Thyroid gland (tissue), 4 donors: ENCODE data around the gene SLC28A1. TPM values are rescaled to one million over a fixed set of nuclear protein-coding genes. Genes with fewer than 3 reads are reported as not detected.

ENCODE experiments used
- DNase-seq, 2 donors: peaks; one replicate each; pipeline ENCODE4 v3.0.0-alpha.2; 2019
- H3K27ac ChIP-seq, 3 donors: fragments of 200-600 bp; sonication (generic); 1 replicate in 2 of 3; 2 replicates in 1 of 3; pipeline ENCODE4 v1.5.1; 2016 to 2019; ENCODE audit warnings: mild to moderate bottlenecking in 1 of 3, moderate library complexity in 1 of 3
- H3K27me3 ChIP-seq: fragments of 200-600 bp; sonication (generic); one replicate; pipeline ENCODE4 v1.5.1; 2019
- H3K36me3 ChIP-seq, 2 donors: fragments of 200-600 bp; sonication (generic); one replicate each; pipeline ENCODE4 v1.5.1; 2016 to 2019
- H3K4me1 ChIP-seq, 2 donors: fragments of 200-600 bp; sonication (generic); one replicate each; pipeline ENCODE4 v1.5.1; 2017 to 2019
- H3K4me3 ChIP-seq, 3 donors: fragments of 200-600 bp; sonication (generic); replicated peaks in 1 of 3; 1 replicate in 2 of 3; 2 replicates in 1 of 3; pipeline ENCODE4 v1.5.1; 2016; ENCODE audit warnings: mild to moderate bottlenecking in 1 of 3
- H3K9me3 ChIP-seq: fragments of 200-600 bp; sonication (generic); one replicate; pipeline ENCODE4 v1.5.1; 2017
- POLR2A ChIP-seq, 2 donors: fragments of 450-650 bp; IDR thresholded peaks; one replicate each; pipeline ENCODE4 v1.6.1; 2017; ENCODE audit warnings: antibody characterized with exemption in 2 of 2, mild to moderate bottlenecking in 2 of 2, moderate library complexity in 1 of 2
- WGBS, 2 donors: methylation state at CpG; one replicate each; pipeline ENCODE4 v1.1.5; 2017; 5-methylcytosine and 5-hydroxymethylcytosine counted together
- intact Hi-C: fragments of 100-400 bp; cut with DNase I; formaldehyde crosslinking; loops from one replicate; pipeline ENCODE4 v1.15.1; 2023
- total RNA-seq, 4 donors: library from RNA; depleted of rRNA; stranded (reverse); fragments of >200 nt; gene quantifications; one replicate each; pipeline ENCODE4 v1.2.3, GENCODE V29; 2016
- TF ChIP-seq, protein P1 (sequence below), 6 experiments: fragments of 200-600 bp in 3 of 6; fragments of 450-650 bp in 3 of 6; sonication (generic) in 3 of 6; IDR thresholded peaks; one replicate each; pipeline ENCODE4 v1.5.1; 2016 to 2019; ENCODE audit warnings: antibody characterized with exemption in 6 of 6, mild to moderate bottlenecking in 2 of 6, inconsistent platforms in 1 of 6, moderate library complexity in 1 of 6

Gene SLC28A1
- total RNA-seq, 4 donors from 2014 or later: not detected

DNA sequence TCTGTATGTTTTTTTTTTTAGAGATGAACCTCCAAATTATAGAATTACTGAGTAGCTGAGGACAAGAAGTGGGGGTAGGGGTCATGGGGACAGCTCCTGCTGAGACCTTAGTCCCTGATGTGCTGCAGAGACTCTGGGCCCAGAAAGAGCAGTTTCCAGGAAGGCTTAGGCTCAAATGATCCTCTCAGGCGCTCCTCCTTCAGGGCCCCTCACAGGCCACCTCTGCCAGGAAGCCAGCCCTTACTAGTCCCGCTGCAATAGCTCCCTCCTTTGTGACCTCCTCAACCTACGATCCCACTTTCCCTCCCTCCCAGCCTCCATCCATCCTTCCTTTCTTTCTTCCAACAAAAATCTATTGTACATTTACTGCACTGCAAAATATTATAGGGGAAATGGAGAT is 24.6 kb downstream of the SLC28A1 start:
- H3K27me3 ChIP-seq: no peaks in the 10 kb centered on the region
- DNase-seq: no peak
- no peaks in the 10 kb centered on the region for H3K9me3 ChIP-seq
- no peak overlapping the region for H3K27ac ChIP-seq
- no peak overlapping the region for H3K4me3 ChIP-seq
- peaks cover 6 to 51% of the 10 kb centered on the region in 2 donors for H3K4me1 ChIP-seq
- no peaks in the 10 kb centered on the region for H3K36me3 ChIP-seq
- no peak for TF ChIP-seq POLR2A (IDR thresholded peaks at IDR 0.05)
- TF ChIP-seq, protein P1, sequence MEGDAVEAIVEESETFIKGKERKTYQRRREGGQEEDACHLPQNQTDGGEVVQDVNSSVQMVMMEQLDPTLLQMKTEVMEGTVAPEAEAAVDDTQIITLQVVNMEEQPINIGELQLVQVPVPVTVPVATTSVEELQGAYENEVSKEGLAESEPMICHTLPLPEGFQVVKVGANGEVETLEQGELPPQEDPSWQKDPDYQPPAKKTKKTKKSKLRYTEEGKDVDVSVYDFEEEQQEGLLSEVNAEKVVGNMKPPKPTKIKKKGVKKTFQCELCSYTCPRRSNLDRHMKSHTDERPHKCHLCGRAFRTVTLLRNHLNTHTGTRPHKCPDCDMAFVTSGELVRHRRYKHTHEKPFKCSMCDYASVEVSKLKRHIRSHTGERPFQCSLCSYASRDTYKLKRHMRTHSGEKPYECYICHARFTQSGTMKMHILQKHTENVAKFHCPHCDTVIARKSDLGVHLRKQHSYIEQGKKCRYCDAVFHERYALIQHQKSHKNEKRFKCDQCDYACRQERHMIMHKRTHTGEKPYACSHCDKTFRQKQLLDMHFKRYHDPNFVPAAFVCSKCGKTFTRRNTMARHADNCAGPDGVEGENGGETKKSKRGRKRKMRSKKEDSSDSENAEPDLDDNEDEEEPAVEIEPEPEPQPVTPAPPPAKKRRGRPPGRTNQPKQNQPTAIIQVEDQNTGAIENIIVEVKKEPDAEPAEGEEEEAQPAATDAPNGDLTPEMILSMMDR (IDR thresholded peaks at IDR 0.05): no peak
- intact Hi-C loops: no loop called here
- 89 to 99% methylated on average over 3 of the region's 3 CpGs for WGBS, 2 donors

DNA sequence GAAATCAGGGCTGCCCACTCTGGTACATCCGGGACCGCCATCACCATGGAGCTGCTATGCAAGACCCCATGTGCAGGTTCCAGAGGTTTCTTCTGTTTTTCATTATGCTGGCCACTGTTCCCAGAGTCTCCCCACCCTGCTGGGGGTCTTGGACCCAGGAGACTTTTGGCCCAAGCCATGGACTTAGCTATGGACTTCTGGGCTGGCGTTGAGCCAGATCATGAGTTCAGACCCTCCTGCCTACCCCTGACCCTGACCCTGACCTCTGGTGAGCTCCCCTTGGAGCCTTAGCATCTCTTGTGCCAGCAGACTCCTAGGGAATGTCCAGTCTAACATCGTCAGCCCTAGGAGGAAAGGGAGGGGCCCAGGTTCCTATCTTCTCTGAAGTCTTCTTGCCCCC is 25.3 kb downstream of the SLC28A1 start:
- WGBS, 2 donors: 91 to 94% methylated on average over 4 of the region's 4 CpGs
- no peak for DNase-seq
- H3K36me3 ChIP-seq: no peaks in the 10 kb centered on the region
- no peak overlapping the region for H3K4me3 ChIP-seq
- peaks cover 6 to 51% of the 10 kb centered on the region in 2 donors for H3K4me1 ChIP-seq
- no peaks in the 10 kb centered on the region for H3K27me3 ChIP-seq
- no peak for TF ChIP-seq POLR2A (IDR thresholded peaks at IDR 0.05)
- TF ChIP-seq, protein P1 (IDR thresholded peaks at IDR 0.05): no peak
- intact Hi-C loops: no loop called here
- no peaks in the 10 kb centered on the region for H3K9me3 ChIP-seq
- no peak overlapping the region for H3K27ac ChIP-seq

DNA sequence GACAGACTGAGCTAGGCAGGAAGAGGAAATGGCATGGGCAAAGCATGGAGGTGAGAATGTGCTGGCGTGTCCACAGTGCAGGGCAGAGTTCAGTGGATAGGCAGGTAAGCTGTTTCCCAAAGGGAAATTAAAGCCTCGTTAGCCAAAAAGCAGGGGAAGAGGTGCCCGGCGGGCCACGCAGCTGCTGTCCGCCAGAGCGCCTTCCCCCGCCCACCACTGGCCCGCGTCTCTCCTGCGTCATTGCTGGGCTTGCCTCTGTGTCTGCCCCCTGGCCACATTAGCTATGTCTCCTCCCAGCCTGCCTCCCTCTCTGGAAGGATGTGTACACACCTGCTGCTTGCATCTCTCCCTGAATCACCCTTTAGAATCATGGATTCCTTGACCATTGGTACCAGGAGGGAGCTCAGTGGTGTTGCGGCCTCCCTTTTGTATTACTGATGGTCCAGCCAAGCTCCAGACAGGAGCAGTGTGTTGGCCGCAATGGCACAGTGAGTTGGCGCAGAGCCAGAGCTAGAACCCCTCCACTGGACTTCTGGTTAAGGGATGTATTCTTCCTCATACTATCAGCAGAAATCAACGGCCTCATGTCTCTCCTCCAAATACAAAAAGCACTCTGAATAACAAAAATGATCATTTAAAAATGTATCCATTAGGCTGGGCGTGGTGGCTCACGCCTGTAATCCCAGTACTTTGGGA is 26.6 kb downstream of the SLC28A1 start:
- Histone ChIP-seq H3K27me3 (no peaks in the 10 kb centered on the region), H3K4me3 (no peak overlapping the region), H3K4me1 (peaks cover 6 to 54% of the 10 kb centered on the region in 2 donors), H3K27ac (peak overlapping the region in 2 of 3 donors; percentile 82 to 84), H3K36me3 (no peaks in the 10 kb centered on the region), H3K9me3 (no peaks in the 10 kb centered on the region)
- WGBS, 2 donors: 86 to 91% methylated on average over 17 of the region's 17 CpGs
- DNase-seq: no peak
- no peak for TF ChIP-seq POLR2A (IDR thresholded peaks at IDR 0.05)
- TF ChIP-seq, protein P1 (IDR thresholded peaks at IDR 0.05): no peak
- intact Hi-C loops: no loop called here

DNA sequence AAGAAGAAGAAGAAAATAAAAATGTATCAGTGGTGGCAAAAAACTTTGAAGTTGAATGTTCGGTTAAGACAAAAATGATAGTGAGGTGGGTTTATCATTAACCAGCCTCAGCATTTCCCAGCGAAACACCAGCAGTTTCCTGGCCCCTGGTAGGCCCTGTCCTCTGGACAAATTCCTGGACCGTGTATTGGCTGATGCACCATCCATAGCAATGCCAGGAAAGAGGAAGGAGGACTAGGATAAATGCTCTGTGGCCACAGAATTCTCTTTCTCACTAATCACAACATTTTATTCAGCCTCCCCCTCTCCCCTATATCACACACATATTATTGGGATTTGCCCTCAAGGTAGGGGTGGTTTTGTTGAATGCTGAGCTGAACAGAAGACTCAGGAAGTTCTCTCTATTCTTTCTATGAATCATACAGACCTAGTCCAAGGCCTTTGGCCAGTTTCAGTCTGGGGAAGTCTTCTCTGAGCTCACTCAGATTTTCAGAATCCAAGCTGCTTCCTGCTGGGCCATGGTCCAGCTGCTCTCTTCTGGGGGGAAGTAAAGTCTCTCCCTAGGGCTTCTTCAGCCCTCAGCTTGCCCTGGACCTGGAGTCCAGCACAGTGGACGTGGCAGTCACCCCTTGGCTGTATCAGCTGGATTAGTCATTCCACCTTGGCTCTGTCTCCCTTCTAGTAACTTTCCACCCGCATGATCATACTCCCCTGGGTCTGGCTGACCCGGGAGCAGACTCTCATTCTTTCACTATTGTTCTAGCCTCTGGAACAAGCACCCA is 27.6 kb downstream of the SLC28A1 start:
- Histone ChIP-seq H3K27me3 (no peaks in the 10 kb centered on the region), H3K36me3 (no peaks in the 10 kb centered on the region), H3K4me1 (peaks cover 6 to 54% of the 10 kb centered on the region in 2 donors), H3K27ac (peak overlapping the region; percentile 66 to 84 (median 82)), H3K4me3 (no peak overlapping the region), H3K9me3 (no peaks in the 10 kb centered on the region)
- 35 to 38% methylated on average over 6 of the region's 6 CpGs for WGBS, 2 donors
- TF ChIP-seq, protein P1 (IDR thresholded peaks at IDR 0.05): no peak
- TF ChIP-seq POLR2A (IDR thresholded peaks at IDR 0.05): peak in 1 of 2 donors; percentile 47
- DNase-seq: peak; percentile 88
- intact Hi-C loops: no loop called here

DNA sequence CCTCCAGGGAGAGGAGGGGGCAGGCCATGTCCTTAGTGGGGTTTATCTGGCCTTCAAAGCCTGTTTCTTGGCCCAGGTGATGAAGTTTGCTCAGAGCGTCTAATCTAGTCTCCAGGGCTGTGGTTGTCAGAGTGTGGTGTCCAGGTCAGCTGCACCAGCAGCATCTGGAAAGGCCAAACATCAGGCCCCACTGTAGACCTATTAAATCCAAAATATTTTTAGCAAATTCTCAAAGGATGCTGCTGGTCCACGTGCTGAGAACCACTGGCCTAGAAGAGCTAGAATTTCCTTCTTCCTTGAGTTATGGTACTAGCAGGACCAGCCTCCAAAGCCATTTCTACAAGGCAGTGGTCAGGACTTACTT is 28.9 kb downstream of the SLC28A1 start:
- peaks cover 6 to 52% of the 10 kb centered on the region in 2 donors for H3K4me1 ChIP-seq
- intact Hi-C loops: no loop called here

More for the DNA sequence above, 28.9 kb downstream of the SLC28A1 start:
- no peaks in the 10 kb centered on the region for H3K27me3 ChIP-seq
- no peaks in the 10 kb centered on the region for H3K36me3 ChIP-seq
- TF ChIP-seq, protein P1 (IDR thresholded peaks at IDR 0.05): no peak
- no peak for TF ChIP-seq POLR2A (IDR thresholded peaks at IDR 0.05)
- H3K27ac ChIP-seq: peak overlapping the region in 2 of 3 donors; percentile 82 to 84
- no peaks in the 10 kb centered on the region for H3K9me3 ChIP-seq
- 69 to 74% methylated on average over 2 of the region's 2 CpGs for WGBS, 2 donors
- H3K4me3 ChIP-seq: no peak overlapping the region
- no peak for DNase-seq
